ENCODE results near the gene FAM124B.
"Not testable (repeated sequence)": the region's sequence is repeated elsewhere in the genome, so short reads cannot be mapped to it uniquely, and the experiment has no call there.

The FAM124B gene

GRCh38 chr2:224392545-224392944, 9.4 kb downstream of the FAM124B start:
- CTCF ChIA-PET: interaction anchor here (0.6 kb wide), 2 partner anchors 198 to 358 kb away, joined by 3 read pairs; no protein-coding TSS in a partner anchor
- no peak for TF ChIP-seq CTCF (conservative IDR thresholded peaks at IDR 0.05; ENCODE audit: low read depth)
- no peak overlapping the region for H3K27ac ChIP-seq
- DNase-seq (ENCODE audit: low spot score): no peak
- POLR2A ChIA-PET (ENCODE audit: low non-redundant PET): no interaction called here

DNA sequence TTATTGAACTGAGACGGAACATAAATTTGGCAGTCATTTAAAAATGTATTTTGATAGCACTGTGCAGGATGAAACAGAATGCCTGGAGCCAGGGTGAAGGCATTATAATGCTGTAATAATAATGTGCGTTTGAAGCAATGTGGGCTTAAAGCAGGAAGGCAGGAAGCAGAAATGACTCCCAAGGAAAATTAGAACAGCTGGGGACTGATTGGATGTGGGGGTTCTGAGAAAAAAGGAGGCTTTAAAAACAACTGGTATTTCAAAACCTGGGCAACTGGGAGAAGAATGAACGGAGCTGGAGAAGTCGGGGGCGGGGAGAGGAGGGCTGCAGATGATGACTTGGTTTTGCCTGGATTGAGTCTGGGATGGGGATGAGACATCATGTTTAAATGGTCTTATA, 12.6 kb downstream of the FAM124B start:
- H3K27ac ChIP-seq: no peak overlapping the region
- ChIA-PET CTCF (interaction anchor here (0.7 kb wide), 1 partner anchor 400 kb away, joined by 4 read pairs; no protein-coding TSS in a partner anchor), POLR2A (ENCODE audit: low non-redundant PET) (no interaction called here)
- TF ChIP-seq CTCF (conservative IDR thresholded peaks at IDR 0.05; ENCODE audit: low read depth): no peak
- no peak for DNase-seq (ENCODE audit: low spot score)

- H3K27ac ChIP-seq: no peak overlapping the region
- ChIA-PET POLR2A (ENCODE audit: low non-redundant PET) (no interaction called here), CTCF (no interaction called here)
- DNase-seq (ENCODE audit: low spot score): no peak
- no peak for TF ChIP-seq CTCF (conservative IDR thresholded peaks at IDR 0.05; ENCODE audit: low read depth)
These were observed 15.0 kb downstream of the FAM124B start for GRCh38 chr2:224386876-224387275.

DNA sequence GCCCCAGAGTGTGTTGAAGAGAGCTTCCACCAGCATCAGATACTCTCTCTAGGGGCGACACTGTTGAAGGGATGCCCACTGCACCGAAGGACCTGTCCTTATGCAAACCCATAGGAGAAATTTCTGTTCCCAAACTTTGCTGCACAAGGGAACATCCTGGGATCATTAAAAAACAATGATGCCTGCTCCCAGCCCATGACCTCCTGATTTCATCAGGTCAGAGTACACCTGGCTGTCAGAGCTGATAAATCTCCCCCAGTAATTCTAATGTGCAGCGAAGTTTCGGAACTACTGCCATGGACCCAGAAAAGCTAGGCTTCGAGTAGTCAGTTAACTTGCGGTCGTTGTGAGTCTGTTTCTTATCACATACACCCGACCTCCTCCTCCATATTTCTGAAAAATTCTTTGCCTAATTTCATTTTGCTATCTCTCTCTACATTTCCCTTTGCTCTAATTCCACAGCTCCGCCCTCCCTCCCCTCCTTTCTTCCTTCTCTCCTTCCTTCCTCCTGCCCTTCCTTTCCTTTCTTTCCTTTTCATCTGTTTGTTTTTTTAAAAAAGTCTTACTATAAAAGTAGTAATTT, 18.8 kb downstream of the FAM124B start:
- DNase-seq (ENCODE audit: low spot score): no peak
- ChIA-PET CTCF (interaction anchor here (0.9 kb wide), 1 partner anchor 14 kb away, joined by 4 read pairs; no protein-coding TSS in a partner anchor), POLR2A (ENCODE audit: low non-redundant PET) (no interaction called here)
- H3K27ac ChIP-seq: no peak overlapping the region
- no peak for TF ChIP-seq CTCF (conservative IDR thresholded peaks at IDR 0.05; ENCODE audit: low read depth)

- POLR2A ChIA-PET (ENCODE audit: low non-redundant PET); DNase-seq (ENCODE audit: low spot score); CTCF ChIA-PET; H3K27ac ChIP-seq: not testable (repeated sequence)
These were observed 19.6 kb downstream of the FAM124B start for GRCh38 chr2:224382280-224382647.

GRCh38 chr2:224381521-224382279, 20.2 kb downstream of the FAM124B start:
- no peak overlapping the region for H3K27ac ChIP-seq
- POLR2A ChIA-PET (ENCODE audit: low non-redundant PET): no interaction called here
- CTCF ChIA-PET: no interaction called here
- no peak for TF ChIP-seq CTCF (conservative IDR thresholded peaks at IDR 0.05; ENCODE audit: low read depth)
- DNase-seq (ENCODE audit: low spot score): no peak

DNA sequence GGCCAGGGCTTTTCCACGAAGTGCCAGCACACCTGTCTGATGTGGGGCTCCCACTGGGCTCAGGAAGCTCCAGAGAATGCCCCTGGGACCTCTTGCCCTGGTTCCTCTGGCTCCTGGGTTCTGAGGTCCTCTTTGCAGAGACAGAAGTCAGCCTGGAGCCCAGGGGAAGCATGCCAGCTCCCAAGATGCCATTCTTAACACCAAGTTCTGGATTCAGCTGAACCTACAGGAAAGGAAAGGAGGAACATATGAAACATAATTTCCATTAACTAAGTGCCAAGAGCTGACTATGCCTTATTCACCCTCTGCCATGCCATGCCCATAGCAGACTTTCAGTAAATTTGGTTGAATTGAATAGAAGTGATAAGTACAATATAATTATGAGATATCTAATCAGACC, 21.9 kb downstream of the FAM124B start:
- DNase-seq (ENCODE audit: low spot score): no peak
- ChIA-PET POLR2A (ENCODE audit: low non-redundant PET) (no interaction called here), CTCF (interaction anchor here (1.2 kb wide), 1 partner anchor 11 kb away, joined by 4 read pairs; no protein-coding TSS in a partner anchor)

More for the DNA sequence above, 21.9 kb downstream of the FAM124B start:
- no peak overlapping the region for H3K27ac ChIP-seq
- no peak for TF ChIP-seq CTCF (conservative IDR thresholded peaks at IDR 0.05; ENCODE audit: low read depth)
